ENCODE measurements around the gene GABRD.

Gene GABRD

GRCh38 chr1:2053784-2054376 lies 34.7 kb downstream of the GABRD start:
- DNase-seq (ENCODE audit: low read depth) = no peak

GRCh38 chr1:2054560-2054959 lies 35.4 kb downstream of the GABRD start:
- no peak for DNase-seq (ENCODE audit: low read depth)

- DNase-seq (ENCODE audit: low read depth) = no peak
These were observed 36.9 kb downstream of the GABRD start for GRCh38 chr1:2055911-2056575.

- DNase-seq (ENCODE audit: low read depth) = no peak
These were observed 37.9 kb downstream of the GABRD start for GRCh38 chr1:2056955-2057590.

- no peak for DNase-seq (ENCODE audit: low read depth)
These were observed 40.3 kb downstream of the GABRD start for GRCh38 chr1:2059290-2059953.

- DNase-seq (ENCODE audit: low read depth) = no peak
These were observed 40.9 kb downstream of the GABRD start for GRCh38 chr1:2060072-2060471.

GRCh38 chr1:2060535-2060934 lies 41.4 kb downstream of the GABRD start:
- no peak for DNase-seq (ENCODE audit: low read depth)

GRCh38 chr1:2061065-2061778 lies 42.1 kb downstream of the GABRD start:
- no peak for DNase-seq (ENCODE audit: low read depth)

GRCh38 chr1:2065699-2066098 lies 46.6 kb downstream of the GABRD start:
- no peak for DNase-seq (ENCODE audit: low read depth)

- DNase-seq (ENCODE audit: low read depth) = no peak
These were observed 48.2 kb downstream of the GABRD start for GRCh38 chr1:2067393-2067792.

GRCh38 chr1:2067981-2068380 lies 48.8 kb downstream of the GABRD start:
- DNase-seq (ENCODE audit: low read depth) = no peak

GRCh38 chr1:2068951-2069350 lies 49.8 kb downstream of the GABRD start:
- DNase-seq (ENCODE audit: low read depth) = no peak

GRCh38 chr1:2070016-2070415 lies 50.9 kb downstream of the GABRD start:
- DNase-seq (ENCODE audit: low read depth) = no peak

- no peak for DNase-seq (ENCODE audit: low read depth)
These were observed 51.8 kb downstream of the GABRD start for GRCh38 chr1:2070800-2071530.

GRCh38 chr1:2072109-2072806 lies 53.1 kb downstream of the GABRD start:
- no peak for DNase-seq (ENCODE audit: low read depth)

- no peak for DNase-seq (ENCODE audit: low read depth)
These were observed 53.7 kb downstream of the GABRD start for GRCh38 chr1:2072891-2073290.

GRCh38 chr1:2073382-2074230 lies 54.5 kb downstream of the GABRD start:
- DNase-seq (ENCODE audit: low read depth) = no peak

- DNase-seq (ENCODE audit: low read depth) = no peak
These were observed 55.3 kb downstream of the GABRD start for GRCh38 chr1:2074396-2074795.

- DNase-seq (ENCODE audit: low read depth) = no peak
These were observed 56.0 kb downstream of the GABRD start for GRCh38 chr1:2074944-2075740.

All from activated T-cell treated with anti-CD3 and anti-CD28 coated beads for 1 hour (primary cell).